CD14-positive monocyte (primary cell): ENCODE data around the gene SPRYD7. TPM values are rescaled to one million over a fixed set of nuclear protein-coding genes. Genes with fewer than 3 reads are reported as not detected.

Experiments
- DNase-seq, 3 donors: peaks; one replicate each; pipeline ENCODE4 v3.0.0-alpha.2; 2011 to 2022
- H2AFZ ChIP-seq: 2 replicates; pipeline ENCODE4 v1.6.0; 2012; ENCODE audit warnings: mild to moderate bottlenecking, low read depth, low read length, inconsistent platforms; ENCODE audit not compliant: insufficient read depth, poor library complexity, severe bottlenecking
- H3K27ac ChIP-seq, 2 donors: 1 replicate in 1 of 2; 2 replicates in 1 of 2; pipeline ENCODE4 v1.5.1; 2012 to 2013; ENCODE audit warnings: low read length in 2 of 2, control low read depth in 1 of 2, inconsistent platforms in 1 of 2, low read depth in 1 of 2, mild to moderate bottlenecking in 1 of 2
- H3K27me3 ChIP-seq, 2 donors: one replicate each; pipeline versions ENCODE4 v1.6.0 to v1.6.1; 2011 to 2013; ENCODE audit warnings: low read length in 2 of 2; ENCODE audit not compliant: control insufficient read depth in 2 of 2, insufficient read depth in 2 of 2
- H3K36me3 ChIP-seq, 2 donors: replicated peaks in 1 of 2; 1 replicate in 1 of 2; 2 replicates in 1 of 2; pipeline versions ENCODE4 v1.5.1 to v1.6.1; 2012 to 2013; ENCODE audit warnings: low read length in 2 of 2, control low read depth in 1 of 2, inconsistent platforms in 1 of 2, mild to moderate bottlenecking in 1 of 2; ENCODE audit not compliant: insufficient read depth in 2 of 2, control insufficient read depth in 1 of 2
- H3K4me1 ChIP-seq, 2 donors: 1 replicate in 1 of 2; 2 replicates in 1 of 2; pipeline versions ENCODE4 v1.5.1 to v1.6.1; 2012 to 2013; ENCODE audit warnings: low read length in 2 of 2, control low read depth in 1 of 2, inconsistent platforms in 1 of 2, mild to moderate bottlenecking in 1 of 2, moderate library complexity in 1 of 2; ENCODE audit not compliant: insufficient read depth in 2 of 2, control insufficient read depth in 1 of 2
- H3K4me2 ChIP-seq: replicated peaks from 2 replicates; pipeline ENCODE3; 2012; ENCODE audit warnings: low read length, moderate library complexity, mild to moderate bottlenecking; ENCODE audit not compliant: poor library complexity, severe bottlenecking; ENCODE audit errors: extremely low read depth
- H3K4me3 ChIP-seq, 3 experiments: fragments of 200-600 bp in 1 of 3; sonication (generic) in 1 of 3; replicated peaks in 1 of 3; 1 replicate in 2 of 3; 2 replicates in 1 of 3; pipeline ENCODE4 v1.5.1; 2011 to 2013; ENCODE audit warnings: low read length in 3 of 3, mild to moderate bottlenecking in 3 of 3, control low read depth in 2 of 3, low read depth in 2 of 3, inconsistent platforms in 1 of 3, moderate library complexity in 1 of 3
- H3K79me2 ChIP-seq: 2 replicates; pipeline ENCODE4 v1.6.0; 2012; ENCODE audit warnings: mild to moderate bottlenecking, control low read depth, inconsistent platforms, low read length, moderate library complexity; ENCODE audit not compliant: insufficient read depth
- H3K9ac ChIP-seq: 2 replicates; pipeline ENCODE4 v1.6.0; 2017; ENCODE audit warnings: low read length, mild to moderate bottlenecking; ENCODE audit not compliant: insufficient read depth, poor library complexity, severe bottlenecking
- H3K9me3 ChIP-seq, 2 donors: replicated peaks in 1 of 2; 1 replicate in 1 of 2; 2 replicates in 1 of 2; pipeline versions ENCODE4 v1.5.1 to v1.6.1; 2012 to 2013; ENCODE audit warnings: low read length in 2 of 2, control low read depth in 1 of 2; ENCODE audit not compliant: control insufficient read depth in 1 of 2, insufficient read depth in 1 of 2
- H4K20me1 ChIP-seq: 2 replicates; pipeline ENCODE4 v1.6.0; 2012; ENCODE audit warnings: mild to moderate bottlenecking, low read length, control low read depth, moderate library complexity; ENCODE audit not compliant: insufficient read depth
- H3K27ac Mint-ChIP-seq, 7 donors: one replicate each; pipeline ENCODE4 v1.8.0; 2020; ENCODE audit warnings: mild to moderate bottlenecking in 7 of 7, mixed read lengths in 7 of 7, moderate library complexity in 6 of 7, inconsistent platforms in 2 of 7
- H3K27me3 Mint-ChIP-seq, 3 donors: one replicate each; pipeline ENCODE4 v1.8.0; 2021 to 2022; ENCODE audit warnings: low read depth in 3 of 3, mild to moderate bottlenecking in 3 of 3, mixed read lengths in 3 of 3, moderate library complexity in 3 of 3, inconsistent platforms in 1 of 3
- H3K36me3 Mint-ChIP-seq, 2 donors: one replicate each; pipeline ENCODE4 v1.8.0; 2020; ENCODE audit warnings: mixed read lengths in 2 of 2, inconsistent platforms in 1 of 2, mild to moderate bottlenecking in 1 of 2
- H3K4me1 Mint-ChIP-seq: one replicate; pipeline ENCODE4 v1.8.0; 2020; ENCODE audit warnings: mild to moderate bottlenecking, mixed read lengths
- H3K4me3 Mint-ChIP-seq, 2 donors: one replicate each; pipeline ENCODE4 v1.8.0; 2020; ENCODE audit warnings: mild to moderate bottlenecking in 2 of 2, mixed read lengths in 2 of 2, moderate library complexity in 1 of 2
- H3K9me3 Mint-ChIP-seq, 7 donors: one replicate each; pipeline ENCODE4 v1.8.0; 2020 to 2022; ENCODE audit warnings: mixed read lengths in 7 of 7, mild to moderate bottlenecking in 6 of 7, moderate library complexity in 6 of 7, inconsistent platforms in 2 of 7
- WGBS: methylation state at CpG from one replicate; pipeline ENCODE4 v1.1.5; 2013; ENCODE audit warnings: missing lambda C conversion rate; ENCODE audit not compliant: insufficient coverage; 5-methylcytosine and 5-hydroxymethylcytosine counted together
- intact Hi-C, 2 donors: fragments of 100-400 bp; cut with micrococcal nuclease; formaldehyde crosslinking; loops; one replicate each; pipeline versions ENCODE4 v1.15.0 to v1.15.1; 2023
- polyA plus RNA-seq, 3 donors: library from polyadenylated mRNA; depleted of rRNA in 1 of 3; unstranded in 2 of 3; stranded (reverse) in 1 of 3; fragments of 300-500 nt in 2 of 3; fragments of >200 nt in 1 of 3; fragmentation: Illumina TruSeq in 2 of 3; gene quantifications; 1 replicate in 2 of 3; 2 replicates in 1 of 3; pipeline ENCODE4 v1.2.3, GENCODE V29; 2012 to 2021
- TF ChIP-seq, protein P1 (sequence below): fragments of 200-600 bp; IDR thresholded peaks from one replicate; pipeline ENCODE4 v1.8.0; 2022; ENCODE audit warnings: antibody characterized with exemption, mild to moderate bottlenecking

SPRYD7 gene
- polyA plus RNA-seq, 3 donors: 1.1 to 2.3 (median 1.2) TPM

GRCh38 chr13:49878682-49879081 is 57.5 kb downstream of the SPRYD7 start:
- Histone ChIP-seq H3K9me3 (peaks cover 48 to 61% of the 10 kb centered on the region in 2 donors), H2AFZ (no peak overlapping the region), H3K27ac (no peak overlapping the region), H3K79me2 (no peaks in the 10 kb centered on the region), H3K4me1 (no peaks in the 10 kb centered on the region), H3K4me3 (no peak overlapping the region), H4K20me1 (no peaks in the 10 kb centered on the region), H3K4me2 (no peak overlapping the region), H3K9ac (no peak overlapping the region), H3K27me3 (no peaks in the 10 kb centered on the region), H3K36me3 (no peaks in the 10 kb centered on the region)
- Mint-ChIP-seq H3K27me3 (peaks cover 1 to 3% (median 2%) of the 10 kb centered on the region in 3 donors), H3K4me3 (no peak overlapping the region), H3K9me3 (peaks cover 40 to 81% (median 75%) of the 10 kb centered on the region in 7 donors), H3K4me1 (no peaks in the 10 kb centered on the region), H3K27ac (no peak overlapping the region), H3K36me3 (peaks cover 0 to 1% of the 10 kb centered on the region in 2 donors)
- WGBS: no CpG with 5 or more reads among the region's 3 CpGs
- intact Hi-C loops: no loop called here
- TF ChIP-seq, protein P1, sequence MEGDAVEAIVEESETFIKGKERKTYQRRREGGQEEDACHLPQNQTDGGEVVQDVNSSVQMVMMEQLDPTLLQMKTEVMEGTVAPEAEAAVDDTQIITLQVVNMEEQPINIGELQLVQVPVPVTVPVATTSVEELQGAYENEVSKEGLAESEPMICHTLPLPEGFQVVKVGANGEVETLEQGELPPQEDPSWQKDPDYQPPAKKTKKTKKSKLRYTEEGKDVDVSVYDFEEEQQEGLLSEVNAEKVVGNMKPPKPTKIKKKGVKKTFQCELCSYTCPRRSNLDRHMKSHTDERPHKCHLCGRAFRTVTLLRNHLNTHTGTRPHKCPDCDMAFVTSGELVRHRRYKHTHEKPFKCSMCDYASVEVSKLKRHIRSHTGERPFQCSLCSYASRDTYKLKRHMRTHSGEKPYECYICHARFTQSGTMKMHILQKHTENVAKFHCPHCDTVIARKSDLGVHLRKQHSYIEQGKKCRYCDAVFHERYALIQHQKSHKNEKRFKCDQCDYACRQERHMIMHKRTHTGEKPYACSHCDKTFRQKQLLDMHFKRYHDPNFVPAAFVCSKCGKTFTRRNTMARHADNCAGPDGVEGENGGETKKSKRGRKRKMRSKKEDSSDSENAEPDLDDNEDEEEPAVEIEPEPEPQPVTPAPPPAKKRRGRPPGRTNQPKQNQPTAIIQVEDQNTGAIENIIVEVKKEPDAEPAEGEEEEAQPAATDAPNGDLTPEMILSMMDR: no peak
- DNase-seq: no peak

DNA sequence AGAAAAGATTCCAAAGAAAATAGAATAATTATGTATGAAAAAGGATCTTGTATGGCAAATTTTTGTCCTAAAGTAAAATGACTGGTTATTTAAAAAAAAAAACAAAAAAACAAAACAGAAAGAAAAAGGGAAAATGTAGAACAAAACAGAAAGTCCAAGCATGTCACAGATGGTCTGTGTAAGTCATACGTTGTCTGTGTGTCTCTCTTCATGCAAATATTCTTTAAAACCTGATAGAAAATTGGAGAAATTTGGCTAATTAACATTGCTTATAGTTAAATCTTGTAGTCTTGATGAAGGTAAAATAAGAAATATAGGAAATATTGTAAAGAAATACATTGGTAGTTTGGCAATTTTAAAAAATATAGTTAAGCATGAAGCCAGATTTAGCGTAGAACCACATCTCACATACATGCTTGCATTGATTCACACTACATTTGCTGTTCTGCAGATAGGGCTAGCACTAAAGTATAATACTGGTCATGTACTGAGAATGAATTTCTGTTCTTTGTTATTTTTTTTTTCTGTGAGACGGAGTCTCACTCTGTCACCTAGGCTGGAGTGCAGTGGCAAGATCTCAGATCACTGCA is 58.4 kb downstream of the SPRYD7 start:
- no peak overlapping the region for H3K4me3 Mint-ChIP-seq
- H3K27me3 Mint-ChIP-seq: peaks cover 1 to 3% (median 2%) of the 10 kb centered on the region in 3 donors
- H3K27ac Mint-ChIP-seq: no peak overlapping the region

More for the DNA sequence above, 58.4 kb downstream of the SPRYD7 start:
- intact Hi-C loops: no loop called here
- Histone ChIP-seq H3K4me3 (no peak overlapping the region), H3K9me3 (peaks cover 52 to 61% of the 10 kb centered on the region in 2 donors), H3K9ac (no peak overlapping the region), H3K4me1 (no peaks in the 10 kb centered on the region), H3K4me2 (no peak overlapping the region), H4K20me1 (no peaks in the 10 kb centered on the region), H3K27me3 (no peaks in the 10 kb centered on the region), H2AFZ (no peak overlapping the region), H3K27ac (no peak overlapping the region), H3K36me3 (no peaks in the 10 kb centered on the region), H3K79me2 (no peaks in the 10 kb centered on the region)
- H3K9me3 Mint-ChIP-seq: peaks cover 37 to 81% (median 78%) of the 10 kb centered on the region in 7 donors
- peaks cover 0 to 1% of the 10 kb centered on the region in 2 donors for H3K36me3 Mint-ChIP-seq
- TF ChIP-seq, protein P1: no peak
- no peaks in the 10 kb centered on the region for H3K4me1 Mint-ChIP-seq
- WGBS: 80% methylated on average over 1 of the region's 3 CpGs
- no peak for DNase-seq
